ENCODE data around the gene AKT3.

DNA sequence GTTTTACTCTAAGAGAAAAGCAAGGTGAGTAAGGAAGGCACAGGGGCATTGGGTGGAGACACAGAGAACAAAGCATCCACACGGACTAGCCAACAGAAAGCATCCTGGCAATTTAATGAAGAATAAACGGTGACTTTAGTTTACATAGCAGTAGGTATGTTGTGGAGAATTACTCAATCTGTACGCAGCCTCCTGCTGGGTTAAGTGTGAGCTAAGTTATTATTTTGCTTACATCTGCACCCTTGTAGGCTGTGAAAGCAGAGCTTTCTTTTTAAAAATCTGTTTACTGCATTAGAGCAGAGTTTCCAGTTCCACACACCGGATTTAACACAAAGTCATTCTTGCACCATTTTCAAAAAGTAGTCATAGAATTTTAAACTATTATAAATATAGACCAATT is 144.5 kb downstream of the AKT3 start:
- TF ChIP-seq, protein P1, sequence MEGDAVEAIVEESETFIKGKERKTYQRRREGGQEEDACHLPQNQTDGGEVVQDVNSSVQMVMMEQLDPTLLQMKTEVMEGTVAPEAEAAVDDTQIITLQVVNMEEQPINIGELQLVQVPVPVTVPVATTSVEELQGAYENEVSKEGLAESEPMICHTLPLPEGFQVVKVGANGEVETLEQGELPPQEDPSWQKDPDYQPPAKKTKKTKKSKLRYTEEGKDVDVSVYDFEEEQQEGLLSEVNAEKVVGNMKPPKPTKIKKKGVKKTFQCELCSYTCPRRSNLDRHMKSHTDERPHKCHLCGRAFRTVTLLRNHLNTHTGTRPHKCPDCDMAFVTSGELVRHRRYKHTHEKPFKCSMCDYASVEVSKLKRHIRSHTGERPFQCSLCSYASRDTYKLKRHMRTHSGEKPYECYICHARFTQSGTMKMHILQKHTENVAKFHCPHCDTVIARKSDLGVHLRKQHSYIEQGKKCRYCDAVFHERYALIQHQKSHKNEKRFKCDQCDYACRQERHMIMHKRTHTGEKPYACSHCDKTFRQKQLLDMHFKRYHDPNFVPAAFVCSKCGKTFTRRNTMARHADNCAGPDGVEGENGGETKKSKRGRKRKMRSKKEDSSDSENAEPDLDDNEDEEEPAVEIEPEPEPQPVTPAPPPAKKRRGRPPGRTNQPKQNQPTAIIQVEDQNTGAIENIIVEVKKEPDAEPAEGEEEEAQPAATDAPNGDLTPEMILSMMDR (conservative IDR thresholded peaks at IDR 0.05; ENCODE audit: low read depth, low read length) = no peak
- TF ChIP-seq EZH2 (IDR thresholded peaks at IDR 0.05; ENCODE audit: low read length, unreplicated experiment) (no peak), EZH2phosphoT487 (IDR thresholded peaks at IDR 0.05; ENCODE audit: borderline replicate concordance, low read length) (no peak)
